ENCODE results near the gene PNO1.

The PNO1 gene

DNA sequence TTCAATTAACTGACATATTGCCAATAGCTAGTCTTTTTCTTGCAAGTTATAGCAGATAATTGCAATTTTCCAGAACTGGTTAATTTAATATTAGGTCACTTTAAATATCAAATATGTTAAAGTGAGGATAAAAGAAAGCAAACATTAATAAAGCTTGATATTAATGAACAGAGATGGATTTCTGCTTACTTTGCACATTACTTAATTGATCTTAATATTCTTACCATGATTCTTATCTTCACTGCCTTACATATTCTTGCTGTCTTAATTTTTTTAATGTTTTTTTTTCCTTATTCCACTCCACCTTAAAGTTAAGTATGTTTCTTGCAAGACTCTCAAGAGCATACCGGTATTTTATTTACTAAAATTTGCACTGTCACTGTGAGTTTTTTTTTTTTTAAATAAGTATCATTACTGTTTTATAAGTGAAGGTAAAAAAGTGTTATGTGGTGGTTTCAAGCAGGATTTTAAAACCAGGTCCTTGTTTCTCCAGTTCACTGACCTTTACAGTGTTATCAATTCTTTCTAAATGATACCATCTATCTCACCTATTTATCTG, 60.7 kb downstream of the PNO1 start:
- TF ChIP-seq, protein P1, sequence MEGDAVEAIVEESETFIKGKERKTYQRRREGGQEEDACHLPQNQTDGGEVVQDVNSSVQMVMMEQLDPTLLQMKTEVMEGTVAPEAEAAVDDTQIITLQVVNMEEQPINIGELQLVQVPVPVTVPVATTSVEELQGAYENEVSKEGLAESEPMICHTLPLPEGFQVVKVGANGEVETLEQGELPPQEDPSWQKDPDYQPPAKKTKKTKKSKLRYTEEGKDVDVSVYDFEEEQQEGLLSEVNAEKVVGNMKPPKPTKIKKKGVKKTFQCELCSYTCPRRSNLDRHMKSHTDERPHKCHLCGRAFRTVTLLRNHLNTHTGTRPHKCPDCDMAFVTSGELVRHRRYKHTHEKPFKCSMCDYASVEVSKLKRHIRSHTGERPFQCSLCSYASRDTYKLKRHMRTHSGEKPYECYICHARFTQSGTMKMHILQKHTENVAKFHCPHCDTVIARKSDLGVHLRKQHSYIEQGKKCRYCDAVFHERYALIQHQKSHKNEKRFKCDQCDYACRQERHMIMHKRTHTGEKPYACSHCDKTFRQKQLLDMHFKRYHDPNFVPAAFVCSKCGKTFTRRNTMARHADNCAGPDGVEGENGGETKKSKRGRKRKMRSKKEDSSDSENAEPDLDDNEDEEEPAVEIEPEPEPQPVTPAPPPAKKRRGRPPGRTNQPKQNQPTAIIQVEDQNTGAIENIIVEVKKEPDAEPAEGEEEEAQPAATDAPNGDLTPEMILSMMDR (IDR thresholded peaks at IDR 0.05; ENCODE audit: low read depth, low read length, missing control alignments): no peak
- H3K4me3 ChIP-seq (ENCODE audit: low read depth, low read length): no peak overlapping the region
- DNase-seq (ENCODE audit: low read depth): no peak

DNA sequence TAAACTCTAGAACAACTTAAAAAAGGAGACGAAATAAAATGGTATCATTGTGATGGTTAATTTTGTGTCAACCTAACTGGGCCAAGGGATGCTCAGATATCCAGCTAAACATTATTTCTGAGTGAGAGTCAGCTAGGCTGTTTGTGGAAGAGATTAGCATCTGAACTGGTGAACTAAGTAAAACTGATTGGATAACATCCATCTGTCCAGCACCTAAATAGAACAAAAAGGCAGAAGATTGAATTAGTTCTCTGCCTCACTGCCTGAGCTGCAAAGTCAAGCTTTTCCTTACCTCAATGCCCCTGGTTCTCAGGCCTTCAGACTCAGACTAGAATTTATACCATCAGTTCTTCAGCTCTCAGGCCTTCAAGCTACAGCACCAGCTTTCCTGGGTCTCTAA, 64.6 kb downstream of the PNO1 start:
- TF ChIP-seq, protein P1 (IDR thresholded peaks at IDR 0.05; ENCODE audit: low read depth, low read length, missing control alignments): no peak
- no peak for DNase-seq (ENCODE audit: low read depth)
- no peak overlapping the region for H3K4me3 ChIP-seq (ENCODE audit: low read depth, low read length)

DNA sequence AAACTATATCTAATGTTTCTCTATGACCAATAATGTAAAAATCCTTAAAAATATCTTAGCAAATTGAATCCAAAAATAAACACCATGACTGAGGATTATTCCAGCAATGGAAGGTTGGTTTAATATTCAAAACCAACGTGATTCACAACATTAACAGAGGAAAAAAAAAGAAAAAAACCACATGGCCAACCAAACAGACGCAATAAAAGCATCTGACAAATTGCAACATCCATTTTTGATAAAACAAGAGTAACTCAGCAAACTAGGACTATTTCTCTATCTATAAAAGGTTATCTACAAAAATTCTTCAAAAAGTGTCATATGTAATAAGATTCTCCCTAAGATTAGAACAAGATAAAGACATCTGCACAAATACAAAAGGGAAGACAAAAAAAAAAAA, 65.7 kb downstream of the PNO1 start:
- DNase-seq (ENCODE audit: low read depth): no peak
- TF ChIP-seq, protein P1 (IDR thresholded peaks at IDR 0.05; ENCODE audit: low read depth, low read length, missing control alignments): no peak

DNA sequence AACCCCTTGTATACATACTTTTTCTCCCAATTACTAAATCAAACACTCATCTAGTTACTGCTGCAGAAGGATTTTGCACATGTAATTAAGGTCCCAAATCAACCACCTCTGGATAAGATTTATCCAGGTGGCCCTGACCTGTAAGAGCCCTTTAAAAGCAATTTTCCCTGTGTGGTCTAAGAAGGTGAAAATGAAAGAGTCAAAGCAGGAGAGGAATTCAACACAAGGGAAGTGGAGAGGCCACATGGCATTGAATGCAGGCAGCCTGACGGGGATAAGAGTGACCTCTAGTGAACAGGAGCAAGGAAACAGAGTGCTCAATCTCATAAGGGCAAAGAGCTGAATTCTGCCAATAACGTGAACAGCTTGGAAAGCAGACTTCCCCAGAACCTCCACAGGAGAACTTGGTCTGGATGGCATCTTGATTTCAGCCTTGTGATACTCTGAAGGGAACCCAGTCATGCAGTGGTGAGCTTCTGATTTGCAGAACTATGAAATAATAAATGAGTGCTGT, 67.5 kb downstream of the PNO1 start:
- H3K4me3 ChIP-seq (ENCODE audit: low read depth, low read length): no peak overlapping the region
- TF ChIP-seq, protein P1 (IDR thresholded peaks at IDR 0.05; ENCODE audit: low read depth, low read length, missing control alignments): peak; percentile 53
- DNase-seq (ENCODE audit: low read depth): no peak

More for the DNA sequence above, 65.7 kb downstream of the PNO1 start:
- no peak overlapping the region for H3K4me3 ChIP-seq (ENCODE audit: low read depth, low read length)
